ENCODE measurements around the gene SHISAL1. TPM values are rescaled to one million over a fixed set of nuclear protein-coding genes. Genes with fewer than 3 reads are reported as not detected.

Gene SHISAL1
- polyA plus RNA-seq, 1 donor (not counting 4 experiments of a cell fraction or from before 2014, with no cell fraction given), result 0.24 TPM

- H2AFZ ChIP-seq (ENCODE audit: control insufficient read depth, low read length), result no peak overlapping the region
- H3K4me3 ChIP-seq (ENCODE audit: control insufficient read depth in 2 of 3, extremely low read depth in 1 of 3, insufficient read depth in 2 of 3, low read depth in 1 of 3, low read length in 3 of 3), result no peak overlapping the region
- dilution Hi-C loops (cut with MboI; ENCODE audit: extremely low pct_ligation_motif_present, low sequenced_read_pairs), result no loop called here
- no peaks in the 10 kb centered on the region for H3K4me1 ChIP-seq (ENCODE audit: control insufficient read depth, extremely low read depth, insufficient read depth, low read length)
- no peaks in the 10 kb centered on the region for H3K36me3 ChIP-seq (ENCODE audit: control insufficient read depth in 2 of 2, extremely low read depth in 1 of 2, insufficient read depth in 2 of 2, low read length in 2 of 2)
- H3K27ac ChIP-seq (ENCODE audit: control insufficient read depth, insufficient read depth, low read length), result no peak overlapping the region
- no peak for DNase-seq (ENCODE audit: low read depth, low spot score)
- no peaks in the 10 kb centered on the region for H3K79me2 ChIP-seq (ENCODE audit: control insufficient read depth, insufficient read depth, low read length)
- H3K9ac ChIP-seq (ENCODE audit: control insufficient read depth, extremely low read depth, insufficient read depth, low read length), result no peak overlapping the region
- FAIRE-seq, result no peak
- H3K9me1 ChIP-seq (ENCODE audit: control insufficient read depth, extremely low read depth, insufficient read depth, low read length), result no peaks in the 10 kb centered on the region
- no peak for TF ChIP-seq EZH2 (IDR thresholded peaks at IDR 0.05; ENCODE audit: low read length)
- TF ChIP-seq, protein P1, sequence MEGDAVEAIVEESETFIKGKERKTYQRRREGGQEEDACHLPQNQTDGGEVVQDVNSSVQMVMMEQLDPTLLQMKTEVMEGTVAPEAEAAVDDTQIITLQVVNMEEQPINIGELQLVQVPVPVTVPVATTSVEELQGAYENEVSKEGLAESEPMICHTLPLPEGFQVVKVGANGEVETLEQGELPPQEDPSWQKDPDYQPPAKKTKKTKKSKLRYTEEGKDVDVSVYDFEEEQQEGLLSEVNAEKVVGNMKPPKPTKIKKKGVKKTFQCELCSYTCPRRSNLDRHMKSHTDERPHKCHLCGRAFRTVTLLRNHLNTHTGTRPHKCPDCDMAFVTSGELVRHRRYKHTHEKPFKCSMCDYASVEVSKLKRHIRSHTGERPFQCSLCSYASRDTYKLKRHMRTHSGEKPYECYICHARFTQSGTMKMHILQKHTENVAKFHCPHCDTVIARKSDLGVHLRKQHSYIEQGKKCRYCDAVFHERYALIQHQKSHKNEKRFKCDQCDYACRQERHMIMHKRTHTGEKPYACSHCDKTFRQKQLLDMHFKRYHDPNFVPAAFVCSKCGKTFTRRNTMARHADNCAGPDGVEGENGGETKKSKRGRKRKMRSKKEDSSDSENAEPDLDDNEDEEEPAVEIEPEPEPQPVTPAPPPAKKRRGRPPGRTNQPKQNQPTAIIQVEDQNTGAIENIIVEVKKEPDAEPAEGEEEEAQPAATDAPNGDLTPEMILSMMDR (optimal IDR thresholded peaks at IDR 0.05 in 1 of 3, IDR thresholded peaks at IDR 0.05 in 1 of 3, conservative IDR thresholded peaks at IDR 0.05 in 1 of 3; ENCODE audit: extremely low read depth in 1 of 3, insufficient read depth in 2 of 3, low read length in 3 of 3), result no peak
- no peaks in the 10 kb centered on the region for H4K20me1 ChIP-seq (ENCODE audit: control insufficient read depth, extremely low read depth, insufficient read depth, low read length)
- H3K9me3 ChIP-seq (ENCODE audit: control insufficient read depth, low read depth, low read length), result no peaks in the 10 kb centered on the region
- H3K4me2 ChIP-seq (ENCODE audit: control insufficient read depth, extremely low read depth, insufficient read depth, low read depth, low read length), result no peak overlapping the region
- peaks cover 18% of the 10 kb centered on the region for H3K27me3 ChIP-seq (ENCODE audit: control insufficient read depth, extremely low read depth, insufficient read depth, low read length)
Measured at GRCh38 chr22:44210722-44211121, 102.0 kb downstream of the SHISAL1 start.

GRCh38 chr22:44209343-44209742 lies 103.4 kb downstream of the SHISAL1 start:
- no peak overlapping the region for H3K4me2 ChIP-seq (ENCODE audit: control insufficient read depth, extremely low read depth, insufficient read depth, low read depth, low read length)
- no peak overlapping the region for H2AFZ ChIP-seq (ENCODE audit: control insufficient read depth, low read length)
- dilution Hi-C loops (cut with MboI; ENCODE audit: extremely low pct_ligation_motif_present, low sequenced_read_pairs), result no loop called here
- TF ChIP-seq, protein P1 (optimal IDR thresholded peaks at IDR 0.05 in 1 of 3, IDR thresholded peaks at IDR 0.05 in 1 of 3, conservative IDR thresholded peaks at IDR 0.05 in 1 of 3; ENCODE audit: extremely low read depth in 1 of 3, insufficient read depth in 2 of 3, low read length in 3 of 3), result no peak
- no peak for TF ChIP-seq EZH2 (IDR thresholded peaks at IDR 0.05; ENCODE audit: low read length)
- no peaks in the 10 kb centered on the region for H3K4me1 ChIP-seq (ENCODE audit: control insufficient read depth, extremely low read depth, insufficient read depth, low read length)
- H3K9me3 ChIP-seq (ENCODE audit: control insufficient read depth, low read depth, low read length), result no peaks in the 10 kb centered on the region
- H3K9me1 ChIP-seq (ENCODE audit: control insufficient read depth, extremely low read depth, insufficient read depth, low read length), result no peaks in the 10 kb centered on the region
- no peak overlapping the region for H3K27ac ChIP-seq (ENCODE audit: control insufficient read depth, insufficient read depth, low read length)
- FAIRE-seq (no peak), DNase-seq (ENCODE audit: low read depth, low spot score) (no peak)
- H3K27me3 ChIP-seq (ENCODE audit: control insufficient read depth, extremely low read depth, insufficient read depth, low read length), result peaks cover 18% of the 10 kb centered on the region
- no peaks in the 10 kb centered on the region for H3K79me2 ChIP-seq (ENCODE audit: control insufficient read depth, insufficient read depth, low read length)
- no peaks in the 10 kb centered on the region for H4K20me1 ChIP-seq (ENCODE audit: control insufficient read depth, extremely low read depth, insufficient read depth, low read length)
- H3K4me3 ChIP-seq (ENCODE audit: control insufficient read depth in 2 of 3, extremely low read depth in 1 of 3, insufficient read depth in 2 of 3, low read depth in 1 of 3, low read length in 3 of 3), result no peak overlapping the region
- H3K36me3 ChIP-seq (ENCODE audit: control insufficient read depth in 2 of 2, extremely low read depth in 1 of 2, insufficient read depth in 2 of 2, low read length in 2 of 2), result no peaks in the 10 kb centered on the region
- no peak overlapping the region for H3K9ac ChIP-seq (ENCODE audit: control insufficient read depth, extremely low read depth, insufficient read depth, low read length)
